HCT116 (cell line): ENCODE data around the gene ITPR1. TPM values are rescaled to one million over a fixed set of nuclear protein-coding genes. Genes with fewer than 3 reads are reported as not detected.

Experiments used
- ATAC-seq: fragments of 200-7000 bp; cut with Tn5 transposase; 2 replicates; pipeline ENCODE4 v1.9.1; 2020; ENCODE audit warnings: mild to moderate bottlenecking, moderate library complexity
- BruUV-seq: library from RNA; stranded (reverse); fragments of 400-500 nt; replicated peaks from 2 replicates; lab custom pipeline; 2021; lab: Mats Ljungman, UMichigan
- CTCF ChIA-PET: fragments of 300-600 bp; sonication (Branson Sonifier 250); formaldehyde crosslinking; loops from one replicate; lab custom pipeline; 2021; ENCODE audit warnings: antibody characterized with exemption; lab: Charles Lee
- POLR2A ChIA-PET: fragments of 300-600, 350-600 bp; sonication (Branson Sonifier 250); formaldehyde crosslinking; loops from one replicate; lab custom pipeline; 2021; ENCODE audit warnings: antibody characterized with exemption; lab: Charles Lee
- RAD21 ChIA-PET, 2 experiments: fragments of 300-600 bp; sonication (Branson Sonifier 250); formaldehyde crosslinking; loops; one replicate each; lab custom pipeline; 2023; ENCODE audit warnings: low total read pairs in 2 of 2; ENCODE audit not compliant: uncharacterized antibody in 2 of 2, unreplicated experiment in 2 of 2, low non-redundant PET in 1 of 2; lab: Charles Lee
- DNase-seq: peaks from one replicate; pipeline ENCODE4 v3.0.0-alpha.2; 2010; ENCODE audit warnings: low read depth, low spot score
- H2AFZ ChIP-seq: fragments of 200-600 bp; shearing (Covaris generic), sonication (generic); 2 replicates; pipeline ENCODE4 v1.6.1; 2017; ENCODE audit warnings: low read depth, mixed run types, mixed read lengths, antibody characterized with exemption, low read length; ENCODE audit not compliant: poor library complexity, severe bottlenecking
- H3K27ac ChIP-seq: 2 replicates; pipeline ENCODE4 v1.5.1; 2012; ENCODE audit warnings: low read depth, low read length
- H3K27me3 ChIP-seq: fragments of 200-600 bp; sonication (generic); 2 replicates; pipeline ENCODE4 v1.6.1; 2016; ENCODE audit warnings: mixed run types, low read length, mixed read lengths; ENCODE audit not compliant: insufficient read depth
- H3K36me3 ChIP-seq, 2 experiments: fragments of 200-500 bp in 1 of 2; fragments of 200-600 bp in 1 of 2; sonication (Bioruptor generic) in 1 of 2; sonication (generic) in 1 of 2; 2 replicates each; pipeline versions ENCODE4 v1.5.1 to v1.6.1; 2014 to 2016; ENCODE audit warnings: low read length in 2 of 2, inconsistent platforms in 1 of 2, mixed read lengths in 1 of 2, mixed run types in 1 of 2; ENCODE audit not compliant: insufficient read depth in 2 of 2, control insufficient read depth in 1 of 2
- H3K4me1 ChIP-seq, 2 experiments: fragments of 200-600 bp in 1 of 2; sonication (generic) in 1 of 2; 2 replicates each; pipeline versions ENCODE4 v1.5.1 to v1.6.1; 2012 to 2017; ENCODE audit warnings: low read length in 2 of 2, inconsistent platforms in 1 of 2, mild to moderate bottlenecking in 1 of 2, mixed read lengths in 1 of 2, mixed run types in 1 of 2, moderate library complexity in 1 of 2; ENCODE audit not compliant: insufficient read depth in 2 of 2, control insufficient read depth in 1 of 2
- H3K4me2 ChIP-seq: fragments of 200-600 bp; sonication (generic); 2 replicates; pipeline ENCODE4 v1.6.1; 2017; ENCODE audit warnings: mixed run types, low read length, mixed read lengths
- H3K4me3 ChIP-seq, 2 experiments: fragments of 200-600 bp in 1 of 2; sonication (generic) in 1 of 2; replicated peaks in 1 of 2; 2 replicates each; pipeline ENCODE4 v1.5.1; 2011 to 2016; ENCODE audit warnings: low read length in 2 of 2, control low read depth in 1 of 2, low read depth in 1 of 2, mild to moderate bottlenecking in 1 of 2, mixed read lengths in 1 of 2, mixed run types in 1 of 2
- H3K79me2 ChIP-seq: fragments of 200-600 bp; sonication (generic); 2 replicates; pipeline ENCODE4 v1.6.1; 2017; ENCODE audit warnings: mild to moderate bottlenecking, mixed run types, low read length, moderate library complexity, mixed read lengths; ENCODE audit not compliant: insufficient read depth
- H3K9ac ChIP-seq: fragments of 200-600 bp; sonication (generic); 2 replicates; pipeline ENCODE4 v1.6.1; 2016; ENCODE audit warnings: low read length, mixed read lengths
- H3K9me2 ChIP-seq: fragments of 200-600 bp; sonication (generic), shearing (Covaris generic); 2 replicates; pipeline ENCODE4 v1.6.1; 2017; ENCODE audit warnings: mixed run types, mild to moderate bottlenecking, moderate library complexity; ENCODE audit not compliant: insufficient read depth
- H3K9me3 ChIP-seq, 2 experiments: fragments of 200-500 bp in 1 of 2; fragments of 200-600 bp in 1 of 2; sonication (Bioruptor generic) in 1 of 2; sonication (generic) in 1 of 2; 2 replicates each; pipeline ENCODE4 v1.6.1; 2014 to 2017; ENCODE audit warnings: low read length in 2 of 2, mixed read lengths in 2 of 2, inconsistent platforms in 1 of 2, low read depth in 1 of 2, mild to moderate bottlenecking in 1 of 2, mixed run types in 1 of 2, moderate library complexity in 1 of 2; ENCODE audit not compliant: control insufficient read depth in 1 of 2, insufficient read depth in 1 of 2
- H4K20me1 ChIP-seq: fragments of 200-600 bp; sonication (generic), shearing (Covaris generic); 2 replicates; pipeline ENCODE4 v1.6.1; 2017; ENCODE audit warnings: mixed run types, mild to moderate bottlenecking, moderate library complexity; ENCODE audit not compliant: insufficient read depth
- ELF1 ChIP-seq: IDR thresholded peaks from 2 replicates; pipeline ENCODE4 v1.6.1; 2012; ENCODE audit warnings: low read depth, borderline replicate concordance
- POLR2AphosphoS5 ChIP-seq: IDR thresholded peaks from 2 replicates; pipeline ENCODE4 v1.6.1; 2011; ENCODE audit warnings: mild to moderate bottlenecking, low read depth, low read length, moderate library complexity
- RAD21 ChIP-seq: IDR thresholded peaks from 2 replicates; pipeline ENCODE4 v1.6.1; 2012; ENCODE audit warnings: low read depth, mild to moderate bottlenecking
- TCF7L2 ChIP-seq: IDR thresholded peaks from 2 replicates; pipeline ENCODE4 v1.7.0; 2011; ENCODE audit warnings: borderline replicate concordance, inconsistent platforms; ENCODE audit not compliant: insufficient read depth, insufficient read length; ENCODE audit errors: extremely low read depth
- intact Hi-C: fragments of 100-400 bp; cut with micrococcal nuclease; formaldehyde crosslinking; loops from 2 replicates; pipeline ENCODE4 v1.10.0; 2022
- total RNA-seq: library from RNA; stranded (reverse); gene quantifications from one replicate; pipeline ENCODE4 v1.2.1, GENCODE V29; 2021; ENCODE audit not compliant: unreplicated experiment
- TF ChIP-seq, protein P1 (sequence below): IDR thresholded peaks from 2 replicates; pipeline ENCODE4 v1.6.1; 2012
- TF ChIP-seq, protein P2 (sequence below): IDR thresholded peaks from 2 replicates; pipeline ENCODE4 v1.6.1; 2012; ENCODE audit warnings: low read depth

ITPR1 gene
- total RNA-seq, 1 experiment from 2014 or later, result 9.2 TPM

DNA sequence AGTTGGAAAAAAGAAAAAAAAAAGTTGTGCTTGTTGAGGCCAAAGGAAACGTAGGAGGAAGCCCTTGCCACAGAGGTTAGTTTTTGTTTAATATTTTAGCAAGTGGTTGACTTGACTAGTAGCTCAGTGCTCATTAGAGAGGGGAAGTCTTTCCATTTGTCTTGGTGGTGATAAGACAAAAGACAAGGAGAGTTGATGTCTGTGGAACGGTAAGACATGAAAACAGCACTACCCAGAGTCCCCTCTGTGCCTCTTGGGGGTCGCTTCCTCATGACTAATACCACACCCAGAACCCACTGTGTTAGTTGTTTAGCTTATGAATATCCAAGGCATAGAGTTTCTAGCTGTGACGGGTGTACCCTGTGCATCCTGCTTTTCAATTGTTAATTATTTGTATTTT, 211.4 kb downstream of the ITPR1 start:
- no peak for DNase-seq
- H3K27ac ChIP-seq, result no peak overlapping the region
- H3K4me3 ChIP-seq, result no peak overlapping the region
- no peaks in the 10 kb centered on the region for H3K9me3 ChIP-seq
- H3K4me2 ChIP-seq, result no peak overlapping the region
- no peaks in the 10 kb centered on the region for H3K36me3 ChIP-seq
- intact Hi-C loops, result no loop called here
- ChIA-PET RAD21 (no interaction called here), POLR2A (no interaction called here), CTCF (no interaction called here)
- H3K27me3 ChIP-seq, result no peaks in the 10 kb centered on the region
- H3K4me1 ChIP-seq, result no peaks in the 10 kb centered on the region
- H3K79me2 ChIP-seq, result no peaks in the 10 kb centered on the region
- H4K20me1 ChIP-seq, result no peaks in the 10 kb centered on the region
- TF ChIP-seq TCF7L2, result no peak
- TF ChIP-seq, protein P1, sequence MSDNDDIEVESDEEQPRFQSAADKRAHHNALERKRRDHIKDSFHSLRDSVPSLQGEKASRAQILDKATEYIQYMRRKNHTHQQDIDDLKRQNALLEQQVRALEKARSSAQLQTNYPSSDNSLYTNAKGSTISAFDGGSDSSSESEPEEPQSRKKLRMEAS, result no peak
- TF ChIP-seq, protein P2, sequence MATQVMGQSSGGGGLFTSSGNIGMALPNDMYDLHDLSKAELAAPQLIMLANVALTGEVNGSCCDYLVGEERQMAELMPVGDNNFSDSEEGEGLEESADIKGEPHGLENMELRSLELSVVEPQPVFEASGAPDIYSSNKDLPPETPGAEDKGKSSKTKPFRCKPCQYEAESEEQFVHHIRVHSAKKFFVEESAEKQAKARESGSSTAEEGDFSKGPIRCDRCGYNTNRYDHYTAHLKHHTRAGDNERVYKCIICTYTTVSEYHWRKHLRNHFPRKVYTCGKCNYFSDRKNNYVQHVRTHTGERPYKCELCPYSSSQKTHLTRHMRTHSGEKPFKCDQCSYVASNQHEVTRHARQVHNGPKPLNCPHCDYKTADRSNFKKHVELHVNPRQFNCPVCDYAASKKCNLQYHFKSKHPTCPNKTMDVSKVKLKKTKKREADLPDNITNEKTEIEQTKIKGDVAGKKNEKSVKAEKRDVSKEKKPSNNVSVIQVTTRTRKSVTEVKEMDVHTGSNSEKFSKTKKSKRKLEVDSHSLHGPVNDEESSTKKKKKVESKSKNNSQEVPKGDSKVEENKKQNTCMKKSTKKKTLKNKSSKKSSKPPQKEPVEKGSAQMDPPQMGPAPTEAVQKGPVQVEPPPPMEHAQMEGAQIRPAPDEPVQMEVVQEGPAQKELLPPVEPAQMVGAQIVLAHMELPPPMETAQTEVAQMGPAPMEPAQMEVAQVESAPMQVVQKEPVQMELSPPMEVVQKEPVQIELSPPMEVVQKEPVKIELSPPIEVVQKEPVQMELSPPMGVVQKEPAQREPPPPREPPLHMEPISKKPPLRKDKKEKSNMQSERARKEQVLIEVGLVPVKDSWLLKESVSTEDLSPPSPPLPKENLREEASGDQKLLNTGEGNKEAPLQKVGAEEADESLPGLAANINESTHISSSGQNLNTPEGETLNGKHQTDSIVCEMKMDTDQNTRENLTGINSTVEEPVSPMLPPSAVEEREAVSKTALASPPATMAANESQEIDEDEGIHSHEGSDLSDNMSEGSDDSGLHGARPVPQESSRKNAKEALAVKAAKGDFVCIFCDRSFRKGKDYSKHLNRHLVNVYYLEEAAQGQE, result no peak
- no peak for TF ChIP-seq POLR2AphosphoS5
- no peak for TF ChIP-seq ELF1
- no peak for TF ChIP-seq RAD21
- ATAC-seq, result no peak
- BruUV-seq, result no TSS peak
- H2AFZ ChIP-seq, result no peak overlapping the region
- H3K9ac ChIP-seq, result no peak overlapping the region
- no peaks in the 10 kb centered on the region for H3K9me2 ChIP-seq
